OCI-LY3 (cell line): ENCODE data around the gene ENO1.

Experiments used
- H2AFZ ChIP-seq: fragments of 200-600, 300-600 bp; shearing (Covaris generic); 2 replicates; pipeline ENCODE4 v1.6.0; 2014; ENCODE audit warnings: antibody characterized with exemption, low read depth, low read length
- H3K27ac ChIP-seq: fragments of 200-600, 300-600 bp; sonication (generic); 2 replicates; pipeline ENCODE4 v1.5.1; 2014; ENCODE audit warnings: mild to moderate bottlenecking, low read length, moderate library complexity, mixed read lengths
- H3K27me3 ChIP-seq: fragments of 200-600, 300-600 bp; sonication (generic); 2 replicates; pipeline ENCODE4 v1.6.1; 2014; ENCODE audit warnings: low read depth, low read length, mixed read lengths
- H3K36me3 ChIP-seq: fragments of 200-600, 300-600 bp; sonication (generic); replicated peaks from 2 replicates; pipeline ENCODE3; 2014; ENCODE audit warnings: low read depth, low read length, mixed read lengths
- H3K4me1 ChIP-seq: fragments of 300-600, 200-600 bp; sonication (generic); 2 replicates; pipeline ENCODE4 v1.6.1; 2014; ENCODE audit warnings: low read length, mixed read lengths
- H3K4me2 ChIP-seq: fragments of 200-600, 300-600 bp; sonication (generic); 2 replicates; pipeline ENCODE4 v1.6.1; 2014; ENCODE audit warnings: low read length, mixed read lengths
- H3K4me3 ChIP-seq: fragments of 300-600, 200-600 bp; sonication (generic); 2 replicates; pipeline ENCODE4 v1.5.1; 2014; ENCODE audit warnings: antibody characterized with exemption, mild to moderate bottlenecking, low read length, moderate library complexity
- H3K79me2 ChIP-seq: fragments of 300-600, 200-600 bp; shearing (Covaris generic); 2 replicates; pipeline ENCODE4 v1.6.1; 2014; ENCODE audit warnings: mild to moderate bottlenecking, low read length, mixed read lengths
- H3K9ac ChIP-seq: fragments of 300-600, 200-600 bp; shearing (Covaris generic); 2 replicates; pipeline ENCODE4 v1.6.0; 2014; ENCODE audit warnings: mild to moderate bottlenecking, low read length, moderate library complexity
- H3K9me3 ChIP-seq: fragments of 200-600, 300-600 bp; shearing (Covaris generic); 2 replicates; pipeline ENCODE4 v1.6.1; 2014; ENCODE audit warnings: low read length, mixed read lengths; ENCODE audit not compliant: insufficient read depth
- H4K20me1 ChIP-seq: fragments of 200-600, 300-600 bp; sonication (generic); 2 replicates; pipeline ENCODE4 v1.6.1; 2016; ENCODE audit warnings: low read length, mixed read lengths; ENCODE audit not compliant: insufficient read depth
- EZH2phosphoT487 ChIP-seq: fragments of 200-600 bp; shearing (Covaris generic); IDR thresholded peaks from 2 replicates; pipeline ENCODE4 v1.6.1; 2018; ENCODE audit warnings: antibody characterized with exemption, mixed run types, low read depth
- TF ChIP-seq, protein P1 (sequence below): fragments of 200-600, 300-600 bp; sonication (generic); IDR thresholded peaks from 2 replicates; pipeline ENCODE4 v1.5.1; 2014; ENCODE audit warnings: antibody characterized with exemption, low read length, low read depth

The ENO1 gene

DNA sequence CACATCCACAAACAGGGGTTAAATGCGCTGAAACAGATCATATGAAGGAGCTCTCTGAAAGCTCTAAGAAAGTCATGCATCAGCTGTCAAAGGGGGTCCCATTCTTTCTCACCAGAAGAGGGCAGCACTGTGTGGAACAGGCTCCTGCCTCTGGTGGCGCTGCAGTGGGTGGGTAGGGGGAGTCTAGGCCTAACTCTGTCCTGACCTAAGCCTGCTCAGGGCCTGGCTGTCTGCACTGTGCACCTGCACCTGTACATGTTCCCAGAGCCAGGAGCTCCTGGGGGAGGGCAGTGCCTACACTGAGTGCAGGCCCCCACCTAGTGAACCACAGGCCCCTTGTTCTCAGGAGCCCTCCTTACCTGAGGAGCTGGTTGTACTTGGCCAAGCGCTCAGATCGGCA lies 16.0 kb downstream of the ENO1 start:
- no peaks in the 10 kb centered on the region for H3K9me3 ChIP-seq
- H3K36me3 ChIP-seq = peaks cover 72% of the 10 kb centered on the region
- H4K20me1 ChIP-seq = peaks cover 84% of the 10 kb centered on the region
- H2AFZ ChIP-seq = no peak overlapping the region
- H3K27ac ChIP-seq = no peak overlapping the region
- H3K4me3 ChIP-seq = no peak overlapping the region
- H3K9ac ChIP-seq = no peak overlapping the region
- peaks cover 11% of the 10 kb centered on the region; the same call in 1 of the 2 replicates for H3K79me2 ChIP-seq
- no peaks in the 10 kb centered on the region for H3K4me1 ChIP-seq
- H3K27me3 ChIP-seq = no peaks in the 10 kb centered on the region
- no peak overlapping the region for H3K4me2 ChIP-seq
- TF ChIP-seq EZH2phosphoT487 = no peak
- TF ChIP-seq, protein P1, sequence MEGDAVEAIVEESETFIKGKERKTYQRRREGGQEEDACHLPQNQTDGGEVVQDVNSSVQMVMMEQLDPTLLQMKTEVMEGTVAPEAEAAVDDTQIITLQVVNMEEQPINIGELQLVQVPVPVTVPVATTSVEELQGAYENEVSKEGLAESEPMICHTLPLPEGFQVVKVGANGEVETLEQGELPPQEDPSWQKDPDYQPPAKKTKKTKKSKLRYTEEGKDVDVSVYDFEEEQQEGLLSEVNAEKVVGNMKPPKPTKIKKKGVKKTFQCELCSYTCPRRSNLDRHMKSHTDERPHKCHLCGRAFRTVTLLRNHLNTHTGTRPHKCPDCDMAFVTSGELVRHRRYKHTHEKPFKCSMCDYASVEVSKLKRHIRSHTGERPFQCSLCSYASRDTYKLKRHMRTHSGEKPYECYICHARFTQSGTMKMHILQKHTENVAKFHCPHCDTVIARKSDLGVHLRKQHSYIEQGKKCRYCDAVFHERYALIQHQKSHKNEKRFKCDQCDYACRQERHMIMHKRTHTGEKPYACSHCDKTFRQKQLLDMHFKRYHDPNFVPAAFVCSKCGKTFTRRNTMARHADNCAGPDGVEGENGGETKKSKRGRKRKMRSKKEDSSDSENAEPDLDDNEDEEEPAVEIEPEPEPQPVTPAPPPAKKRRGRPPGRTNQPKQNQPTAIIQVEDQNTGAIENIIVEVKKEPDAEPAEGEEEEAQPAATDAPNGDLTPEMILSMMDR = peak; percentile 44

- no peak overlapping the region for H2AFZ ChIP-seq
- H3K27ac ChIP-seq = no peak overlapping the region
- H4K20me1 ChIP-seq = peaks cover 72% of the 10 kb centered on the region
- H3K9me3 ChIP-seq = no peaks in the 10 kb centered on the region
- H3K4me1 ChIP-seq = no peaks in the 10 kb centered on the region
- H3K4me2 ChIP-seq = no peak overlapping the region
- H3K9ac ChIP-seq = no peak overlapping the region
- no peaks in the 10 kb centered on the region for H3K27me3 ChIP-seq
- no peak overlapping the region for H3K4me3 ChIP-seq
- no peak for TF ChIP-seq EZH2phosphoT487
- TF ChIP-seq, protein P1 = no peak
- H3K36me3 ChIP-seq = peaks cover 68% of the 10 kb centered on the region
- H3K79me2 ChIP-seq = peaks cover 8% of the 10 kb centered on the region; the same call in 1 of the 2 replicates
Measured at GRCh38 chr1:8860738-8861516, 17.6 kb downstream of the ENO1 start.

DNA sequence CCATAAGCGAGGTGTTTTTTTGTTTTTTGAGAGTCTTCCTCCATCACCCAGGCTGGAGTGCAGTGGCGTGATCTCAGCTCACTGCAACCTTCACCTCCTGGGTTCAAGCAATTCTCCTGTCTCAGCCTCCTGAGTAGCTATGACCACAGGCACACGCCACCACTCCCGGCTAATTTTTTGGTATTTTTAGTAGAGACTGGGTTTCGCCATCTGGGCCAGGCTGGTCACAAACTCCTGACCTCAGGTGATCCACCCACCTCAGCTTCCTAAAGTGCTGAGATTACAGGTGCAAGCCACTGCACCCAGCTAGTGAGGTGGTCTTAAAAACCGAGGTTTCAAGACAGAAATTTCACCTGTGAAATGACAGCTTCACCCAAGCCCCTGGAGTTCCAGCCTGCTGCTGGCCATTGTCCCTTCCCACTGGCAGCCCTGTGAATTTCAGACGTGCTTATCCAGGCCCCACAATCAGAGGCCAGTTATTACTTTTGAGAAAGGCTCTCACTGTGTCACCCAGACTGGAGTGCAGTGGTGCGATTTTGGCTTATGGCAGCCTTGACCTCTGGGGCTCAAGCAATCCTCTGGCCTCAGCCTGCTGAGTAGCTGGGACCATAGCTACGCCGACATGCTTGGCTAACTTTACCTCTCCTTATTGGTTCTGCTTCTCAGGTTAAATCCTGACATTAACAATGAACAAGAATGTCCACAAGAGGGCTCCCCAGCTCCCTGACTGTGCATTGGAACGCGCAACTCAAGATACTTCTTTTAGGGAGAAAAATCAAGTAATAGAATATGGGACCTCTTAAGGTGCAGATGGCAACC lies 19.4 kb downstream of the ENO1 start:
- no peaks in the 10 kb centered on the region for H3K9me3 ChIP-seq
- no peaks in the 10 kb centered on the region for H3K79me2 ChIP-seq
- no peak overlapping the region for H3K4me2 ChIP-seq
- H3K4me1 ChIP-seq = no peaks in the 10 kb centered on the region
- no peaks in the 10 kb centered on the region for H3K27me3 ChIP-seq
- H4K20me1 ChIP-seq = peaks cover 55% of the 10 kb centered on the region
- no peak overlapping the region for H2AFZ ChIP-seq
- H3K4me3 ChIP-seq = no peak overlapping the region
- peaks cover 51% of the 10 kb centered on the region for H3K36me3 ChIP-seq
- no peak for TF ChIP-seq EZH2phosphoT487
- TF ChIP-seq, protein P1 = peak; percentile 44
- H3K9ac ChIP-seq = no peak overlapping the region
- H3K27ac ChIP-seq = no peak overlapping the region

GRCh38 chr1:8858112-8858668 lies 20.3 kb downstream of the ENO1 start:
- Histone ChIP-seq H3K4me2 (no peak overlapping the region), H3K4me3 (no peak overlapping the region), H3K9ac (no peak overlapping the region), H3K36me3 (peaks cover 41% of the 10 kb centered on the region), H3K79me2 (no peaks in the 10 kb centered on the region), H3K27me3 (no peaks in the 10 kb centered on the region), H3K27ac (no peak overlapping the region), H4K20me1 (peaks cover 46% of the 10 kb centered on the region), H3K9me3 (no peaks in the 10 kb centered on the region), H2AFZ (no peak overlapping the region), H3K4me1 (no peaks in the 10 kb centered on the region)
- TF ChIP-seq, protein P1 = no peak
- TF ChIP-seq EZH2phosphoT487 = no peak
